ENCODE measurements around the gene ARHGEF17. TPM values are rescaled to one million over a fixed set of nuclear protein-coding genes. Genes with fewer than 3 reads are reported as not detected.

The ARHGEF17 gene, protein sequence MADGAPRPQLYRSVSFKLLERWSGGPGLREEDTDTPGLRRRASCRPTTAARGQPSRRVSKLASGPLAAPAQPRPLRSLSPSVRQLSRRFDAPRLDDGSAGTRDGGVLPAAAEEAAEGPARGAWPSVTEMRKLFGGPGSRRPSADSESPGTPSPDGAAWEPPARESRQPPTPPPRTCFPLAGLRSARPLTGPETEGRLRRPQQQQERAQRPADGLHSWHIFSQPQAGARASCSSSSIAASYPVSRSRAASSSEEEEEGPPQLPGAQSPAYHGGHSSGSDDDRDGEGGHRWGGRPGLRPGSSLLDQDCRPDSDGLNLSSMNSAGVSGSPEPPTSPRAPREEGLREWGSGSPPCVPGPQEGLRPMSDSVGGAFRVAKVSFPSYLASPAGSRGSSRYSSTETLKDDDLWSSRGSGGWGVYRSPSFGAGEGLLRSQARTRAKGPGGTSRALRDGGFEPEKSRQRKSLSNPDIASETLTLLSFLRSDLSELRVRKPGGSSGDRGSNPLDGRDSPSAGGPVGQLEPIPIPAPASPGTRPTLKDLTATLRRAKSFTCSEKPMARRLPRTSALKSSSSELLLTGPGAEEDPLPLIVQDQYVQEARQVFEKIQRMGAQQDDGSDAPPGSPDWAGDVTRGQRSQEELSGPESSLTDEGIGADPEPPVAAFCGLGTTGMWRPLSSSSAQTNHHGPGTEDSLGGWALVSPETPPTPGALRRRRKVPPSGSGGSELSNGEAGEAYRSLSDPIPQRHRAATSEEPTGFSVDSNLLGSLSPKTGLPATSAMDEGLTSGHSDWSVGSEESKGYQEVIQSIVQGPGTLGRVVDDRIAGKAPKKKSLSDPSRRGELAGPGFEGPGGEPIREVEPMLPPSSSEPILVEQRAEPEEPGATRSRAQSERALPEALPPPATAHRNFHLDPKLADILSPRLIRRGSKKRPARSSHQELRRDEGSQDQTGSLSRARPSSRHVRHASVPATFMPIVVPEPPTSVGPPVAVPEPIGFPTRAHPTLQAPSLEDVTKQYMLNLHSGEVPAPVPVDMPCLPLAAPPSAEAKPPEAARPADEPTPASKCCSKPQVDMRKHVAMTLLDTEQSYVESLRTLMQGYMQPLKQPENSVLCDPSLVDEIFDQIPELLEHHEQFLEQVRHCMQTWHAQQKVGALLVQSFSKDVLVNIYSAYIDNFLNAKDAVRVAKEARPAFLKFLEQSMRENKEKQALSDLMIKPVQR (N-terminal part only)
- total RNA-seq = 7.0 and 8.4 TPM in 2 replicates

DNA sequence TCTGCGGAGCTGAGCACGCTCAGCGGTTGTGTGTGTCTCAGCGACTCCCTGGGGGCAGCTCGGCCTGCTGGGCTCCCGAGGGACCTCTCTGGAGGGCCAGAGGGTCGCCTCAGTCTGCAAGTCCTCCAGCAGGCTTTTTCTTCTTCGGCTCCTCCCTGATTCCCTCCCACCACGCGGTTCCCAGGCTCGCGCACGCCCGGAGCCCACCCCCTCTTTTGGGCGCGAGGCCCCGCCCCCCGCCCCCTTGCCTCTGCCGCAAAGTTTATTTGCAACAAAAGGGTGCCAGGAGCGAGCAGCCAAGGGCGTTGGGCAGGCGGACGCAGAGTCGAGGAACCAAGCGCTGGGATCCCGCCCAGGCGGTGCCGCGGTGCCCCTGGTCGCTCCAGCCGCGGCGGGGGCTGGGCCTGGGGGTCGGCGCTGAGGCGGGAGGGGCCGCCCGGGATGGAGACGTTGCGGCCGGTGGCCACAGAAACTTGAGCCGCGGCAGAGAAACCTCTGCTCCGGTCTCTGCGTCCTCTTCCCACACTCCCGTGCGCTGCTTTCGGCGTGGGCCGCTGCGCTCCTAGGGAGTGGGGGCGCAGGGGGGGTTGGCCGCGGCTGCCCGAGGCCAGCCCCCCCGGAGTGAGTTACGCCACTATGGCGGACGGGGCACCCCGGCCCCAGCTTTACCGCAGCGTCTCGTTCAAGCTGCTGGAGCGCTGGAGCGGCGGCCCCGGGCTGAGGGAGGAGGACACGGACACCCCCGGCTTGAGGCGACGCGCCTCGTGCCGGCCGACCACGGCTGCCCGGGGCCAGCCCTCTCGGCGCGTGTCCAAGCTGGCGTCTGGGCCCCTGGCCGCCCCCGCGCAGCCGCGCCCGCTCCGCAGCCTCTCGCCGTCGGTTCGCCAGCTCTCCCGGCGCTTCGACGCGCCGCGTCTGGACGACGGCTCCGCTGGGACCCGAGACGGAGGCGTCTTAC is at the start of gene ARHGEF17:
ARHGEF17 (plus strand) TSS at position 274 of the 958 bp plus-strand sequence; CDS start at position 637, 363 bp downstream.

DNA sequence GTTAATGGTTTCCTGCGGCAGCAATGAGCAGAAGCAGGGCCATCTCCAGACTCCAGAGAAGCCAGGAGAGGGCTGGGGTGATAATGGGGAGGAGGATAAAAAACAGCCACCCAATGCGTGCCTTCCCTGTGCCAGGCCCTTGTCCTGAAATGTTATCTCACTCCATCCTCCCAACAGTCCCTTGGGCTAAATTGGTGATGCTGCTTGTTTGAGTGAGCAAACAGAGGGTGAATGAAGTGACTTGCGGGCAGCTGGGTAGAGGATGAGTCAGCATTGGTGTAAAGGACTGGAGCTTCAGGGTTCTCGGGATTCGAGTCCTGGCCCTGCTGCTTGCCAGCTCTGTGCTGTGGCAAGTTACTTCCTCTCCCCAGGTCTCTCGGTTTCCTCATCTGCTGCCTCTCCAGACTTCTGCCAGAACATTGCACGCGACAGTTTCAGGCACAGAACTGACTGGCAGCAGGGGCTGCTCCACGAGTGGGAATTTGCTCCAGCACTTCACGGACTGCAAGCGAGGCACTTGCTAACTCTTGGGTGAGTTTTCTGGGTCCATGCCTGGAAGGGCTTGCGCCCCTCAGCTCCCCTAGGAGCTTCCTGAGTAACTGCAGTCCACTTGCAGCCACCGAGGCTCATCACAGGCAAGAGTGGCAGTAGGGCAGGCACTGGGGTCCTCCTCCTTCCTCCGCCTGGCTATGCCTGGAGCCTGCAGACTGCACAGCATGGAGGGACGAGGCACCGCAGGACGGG is 36.0 kb upstream of the ARHGEF17 start, which contains the start of gene P2RY6:
P2RY6 (plus strand) TSS at position 403 of the 744 bp plus-strand sequence. CDS start 24,181 bp downstream, outside the sequence.

DNA sequence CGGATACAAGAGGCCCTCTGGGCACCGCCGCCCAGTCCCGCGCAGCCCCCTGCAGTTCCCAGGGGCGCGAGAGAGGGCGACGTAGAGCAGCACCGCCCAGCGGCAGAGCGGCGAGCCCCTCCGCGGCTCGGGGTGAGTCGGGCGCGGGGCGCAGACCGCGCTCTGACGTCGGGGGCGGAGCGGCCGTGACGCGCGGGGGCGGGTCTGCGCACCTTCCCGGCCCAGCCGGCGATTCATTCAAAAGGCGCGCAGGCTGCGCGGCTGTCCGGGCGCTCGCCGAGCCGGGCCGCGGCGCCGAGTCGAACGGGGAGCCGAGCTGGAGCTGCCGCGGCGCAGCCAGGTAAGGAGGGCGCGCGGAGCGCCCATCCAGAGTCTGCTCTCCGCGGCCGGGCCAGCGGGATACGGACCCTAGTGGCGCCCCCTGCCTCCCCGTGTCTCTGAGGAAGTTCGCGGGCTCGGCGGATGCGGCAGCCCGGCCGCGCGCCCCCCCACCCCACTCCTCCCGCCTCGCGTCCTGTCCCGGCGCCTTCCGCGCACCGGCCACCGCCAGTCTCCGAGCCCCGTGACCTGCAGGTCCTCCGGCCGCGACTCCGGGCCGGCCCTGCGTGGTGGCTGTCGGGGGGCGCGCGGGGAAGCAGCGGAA is 68.2 kb downstream of the ARHGEF17 start, which contains the start of gene RELT:
RELT (plus strand) TSS at position 240 of the 643 bp plus-strand sequence. CDS start 12,738 bp downstream, outside the sequence.

Other genes starting within 250 kb of the ARHGEF17 start
- gene FCHSD2, start 166.0 kb upstream of the ARHGEF17 start, total RNA-seq = 4.9 and 7.8 TPM in 2 replicates
- gene P2RY2, start 90.0 kb upstream of the ARHGEF17 start, total RNA-seq = 7.2 and 13.2 TPM in 2 replicates
- 0.31 TPM in 1 of 2 replicates, not detected in the other for gene P2RY6, start 35.9 kb upstream of the ARHGEF17 start, total RNA-seq
- gene RELT, start 68.1 kb downstream of the ARHGEF17 start, total RNA-seq = 9.0 and 10.5 TPM in 2 replicates

Data from hair follicular keratinocyte (primary cell).